Measurements from ENCODE around the gene KCNQ2. TPM values are rescaled to one million over a fixed set of nuclear protein-coding genes. Genes with fewer than 3 reads are reported as not detected.

The KCNQ2 gene
- polyA plus RNA-seq, 3 donors: not detected

- 44% methylated on average over 26 of the region's 30 CpGs for WGBS (ENCODE audit: insufficient coverage)
- H3K79me2 ChIP-seq (ENCODE audit: insufficient read depth, low read length): no peaks in the 10 kb centered on the region
- peaks cover 0 to 5% (median 0%) of the 10 kb centered on the region in 7 donors for H3K9me3 Mint-ChIP-seq
- no peaks in the 10 kb centered on the region for H3K36me3 Mint-ChIP-seq
- no peaks in the 10 kb centered on the region for H4K20me1 ChIP-seq (ENCODE audit: insufficient read depth, low read length)
- no peaks in the 10 kb centered on the region for H3K4me1 Mint-ChIP-seq
- H3K27ac Mint-ChIP-seq: no peak overlapping the region
- no peak for TF ChIP-seq CTCF (IDR thresholded peaks at IDR 0.05)
- no peak for DNase-seq
- peak overlapping the region in 1 of 2 donors; percentile 62 for H3K4me3 Mint-ChIP-seq
- H3K4me3 ChIP-seq (replicated peaks in 1 of 3; ENCODE audit: low read depth in 2 of 3, low read length in 3 of 3): no peak overlapping the region
- H3K4me2 ChIP-seq (replicated peaks; ENCODE audit: extremely low read depth, low read length, poor library complexity, severe bottlenecking): no peak overlapping the region
- no peaks in the 10 kb centered on the region for H3K4me1 ChIP-seq (ENCODE audit: control insufficient read depth in 1 of 2, insufficient read depth in 2 of 2, low read length in 2 of 2)
- H3K27me3 ChIP-seq (ENCODE audit: control insufficient read depth in 2 of 2, insufficient read depth in 2 of 2, low read length in 2 of 2): peaks cover 9 to 54% of the 10 kb centered on the region in 2 donors
- no peaks in the 10 kb centered on the region for H3K9me3 ChIP-seq (replicated peaks in 1 of 2; ENCODE audit: control insufficient read depth in 1 of 2, insufficient read depth in 1 of 2, low read length in 2 of 2)
- H3K27ac ChIP-seq (ENCODE audit: low read depth in 1 of 2, low read length in 2 of 2): no peak overlapping the region
- no peaks in the 10 kb centered on the region for H3K36me3 ChIP-seq (replicated peaks in 1 of 2; ENCODE audit: control insufficient read depth in 1 of 2, insufficient read depth in 2 of 2, low read length in 2 of 2)
- no peak overlapping the region for H3K9ac ChIP-seq (ENCODE audit: insufficient read depth, low read length, poor library complexity, severe bottlenecking)
- no peak overlapping the region for H2AFZ ChIP-seq (ENCODE audit: insufficient read depth, low read depth, low read length, poor library complexity, severe bottlenecking)
- peaks cover 48 to 74% (median 66%) of the 10 kb centered on the region in 3 donors for H3K27me3 Mint-ChIP-seq (ENCODE audit: low read depth in 3 of 3)
- intact Hi-C loops (cut with micrococcal nuclease): no loop called here
Measured at GRCh38 chr20:63473555-63474449, 1.3 kb upstream of the KCNQ2 start.

GRCh38 chr20:63472862-63473390 lies 471 bp upstream of the KCNQ2 start:
- WGBS (ENCODE audit: insufficient coverage): 89% methylated on average over 5 of the region's 13 CpGs
- Histone ChIP-seq H3K4me3 (replicated peaks in 1 of 3; ENCODE audit: low read depth in 2 of 3, low read length in 3 of 3) (no peak overlapping the region), H3K4me1 (ENCODE audit: control insufficient read depth in 1 of 2, insufficient read depth in 2 of 2, low read length in 2 of 2) (no peaks in the 10 kb centered on the region), H3K4me2 (replicated peaks; ENCODE audit: extremely low read depth, low read length, poor library complexity, severe bottlenecking) (no peak overlapping the region), H3K36me3 (replicated peaks in 1 of 2; ENCODE audit: control insufficient read depth in 1 of 2, insufficient read depth in 2 of 2, low read length in 2 of 2) (no peaks in the 10 kb centered on the region), H4K20me1 (ENCODE audit: insufficient read depth, low read length) (no peaks in the 10 kb centered on the region), H3K79me2 (ENCODE audit: insufficient read depth, low read length) (no peaks in the 10 kb centered on the region), H3K9me3 (replicated peaks in 1 of 2; ENCODE audit: control insufficient read depth in 1 of 2, insufficient read depth in 1 of 2, low read length in 2 of 2) (no peaks in the 10 kb centered on the region), H3K27me3 (ENCODE audit: control insufficient read depth in 2 of 2, insufficient read depth in 2 of 2, low read length in 2 of 2) (peaks cover 9 to 54% of the 10 kb centered on the region in 2 donors), H2AFZ (ENCODE audit: insufficient read depth, low read depth, low read length, poor library complexity, severe bottlenecking) (no peak overlapping the region), H3K9ac (ENCODE audit: insufficient read depth, low read length, poor library complexity, severe bottlenecking) (no peak overlapping the region), H3K27ac (ENCODE audit: low read depth in 1 of 2, low read length in 2 of 2) (no peak overlapping the region)
- TF ChIP-seq CTCF (IDR thresholded peaks at IDR 0.05): no peak
- Mint-ChIP-seq H3K27ac (no peak overlapping the region), H3K4me3 (peak overlapping the region in 1 of 2 donors; percentile 26), H3K4me1 (no peaks in the 10 kb centered on the region), H3K36me3 (no peaks in the 10 kb centered on the region), H3K9me3 (peaks cover 0 to 5% (median 0%) of the 10 kb centered on the region in 7 donors), H3K27me3 (ENCODE audit: low read depth in 3 of 3) (peaks cover 43 to 74% (median 63%) of the 10 kb centered on the region in 3 donors)
- intact Hi-C loops (cut with micrococcal nuclease): no loop called here
- no peak for DNase-seq
